Measurements from ENCODE around the gene FNDC3A.

Gene FNDC3A

DNA sequence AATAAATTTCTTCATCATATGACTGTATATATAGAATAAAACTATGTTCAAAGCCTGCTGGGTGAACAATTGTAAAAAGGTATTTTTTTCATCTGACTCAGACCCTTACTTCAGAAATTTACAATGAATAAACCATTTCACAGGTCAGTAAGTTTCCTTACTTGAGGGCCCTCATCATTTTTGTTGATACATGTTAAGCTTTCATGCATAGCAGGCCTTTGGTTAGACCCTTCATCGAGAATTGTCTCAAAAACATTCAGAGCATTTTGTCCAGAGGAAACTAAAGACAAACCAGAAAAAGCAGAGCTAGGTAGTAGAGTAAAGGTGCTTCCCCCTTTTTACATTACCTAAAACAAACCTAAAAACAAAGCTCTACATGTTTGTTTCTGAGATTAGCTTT lies 46.2 kb downstream of the FNDC3A start:
- H3K4me1 ChIP-seq = no peaks in the 10 kb centered on the region; the same call in 1 of the 2 replicates
- H3K36me3 ChIP-seq = peaks cover 26% of the 10 kb centered on the region
- H3K4me3 ChIP-seq (ENCODE audit: low read depth, low read length) = no peak overlapping the region
- no peaks in the 10 kb centered on the region; the same call in 1 of the 2 replicates for H3K9me3 ChIP-seq
- TF ChIP-seq, protein P1, sequence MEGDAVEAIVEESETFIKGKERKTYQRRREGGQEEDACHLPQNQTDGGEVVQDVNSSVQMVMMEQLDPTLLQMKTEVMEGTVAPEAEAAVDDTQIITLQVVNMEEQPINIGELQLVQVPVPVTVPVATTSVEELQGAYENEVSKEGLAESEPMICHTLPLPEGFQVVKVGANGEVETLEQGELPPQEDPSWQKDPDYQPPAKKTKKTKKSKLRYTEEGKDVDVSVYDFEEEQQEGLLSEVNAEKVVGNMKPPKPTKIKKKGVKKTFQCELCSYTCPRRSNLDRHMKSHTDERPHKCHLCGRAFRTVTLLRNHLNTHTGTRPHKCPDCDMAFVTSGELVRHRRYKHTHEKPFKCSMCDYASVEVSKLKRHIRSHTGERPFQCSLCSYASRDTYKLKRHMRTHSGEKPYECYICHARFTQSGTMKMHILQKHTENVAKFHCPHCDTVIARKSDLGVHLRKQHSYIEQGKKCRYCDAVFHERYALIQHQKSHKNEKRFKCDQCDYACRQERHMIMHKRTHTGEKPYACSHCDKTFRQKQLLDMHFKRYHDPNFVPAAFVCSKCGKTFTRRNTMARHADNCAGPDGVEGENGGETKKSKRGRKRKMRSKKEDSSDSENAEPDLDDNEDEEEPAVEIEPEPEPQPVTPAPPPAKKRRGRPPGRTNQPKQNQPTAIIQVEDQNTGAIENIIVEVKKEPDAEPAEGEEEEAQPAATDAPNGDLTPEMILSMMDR (IDR thresholded peaks at IDR 0.05; ENCODE audit: low read depth, low read length) = no peak
- DNase-seq = no peak
- no peaks in the 10 kb centered on the region for H3K27me3 ChIP-seq

DNA sequence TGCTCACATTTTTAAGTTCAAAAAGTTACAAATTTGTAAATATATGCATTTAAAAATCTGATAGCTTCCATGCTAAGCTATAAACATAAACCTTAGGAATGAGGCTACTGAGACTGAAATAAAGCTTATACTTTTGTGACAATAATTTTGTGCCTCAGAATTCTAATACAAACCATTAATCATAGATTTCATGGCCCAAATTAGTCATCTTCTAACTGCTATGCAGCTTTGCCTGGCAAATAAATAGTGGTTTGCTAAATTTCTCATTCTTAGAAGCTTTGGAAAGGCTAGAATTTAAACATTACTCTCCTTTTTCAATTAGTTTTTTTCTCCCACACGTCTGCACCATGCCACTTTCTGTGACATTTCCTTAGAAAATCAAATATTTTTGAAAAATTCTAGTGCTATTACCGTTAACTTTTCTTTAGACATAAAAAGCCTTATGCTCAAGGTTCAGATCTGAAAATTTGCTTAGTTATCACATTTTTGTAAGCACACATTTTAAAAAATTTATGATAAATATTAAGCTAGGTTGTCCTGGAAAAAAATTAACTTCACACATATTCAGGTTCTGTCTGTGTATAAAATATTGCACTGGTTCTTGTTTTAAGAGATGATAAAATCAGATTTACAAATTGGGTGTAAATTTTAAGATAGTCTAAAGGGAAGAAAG lies 46.9 kb downstream of the FNDC3A start:
- Histone ChIP-seq H3K36me3 (peaks cover 26% of the 10 kb centered on the region), H3K9me3 (no peaks in the 10 kb centered on the region; the same call in 1 of the 2 replicates), H3K4me3 (ENCODE audit: low read depth, low read length) (no peak overlapping the region), H3K4me1 (no peaks in the 10 kb centered on the region; the same call in 1 of the 2 replicates), H3K27me3 (no peaks in the 10 kb centered on the region)
- TF ChIP-seq, protein P1 (IDR thresholded peaks at IDR 0.05; ENCODE audit: low read depth, low read length) = no peak
- DNase-seq = no peak

DNA sequence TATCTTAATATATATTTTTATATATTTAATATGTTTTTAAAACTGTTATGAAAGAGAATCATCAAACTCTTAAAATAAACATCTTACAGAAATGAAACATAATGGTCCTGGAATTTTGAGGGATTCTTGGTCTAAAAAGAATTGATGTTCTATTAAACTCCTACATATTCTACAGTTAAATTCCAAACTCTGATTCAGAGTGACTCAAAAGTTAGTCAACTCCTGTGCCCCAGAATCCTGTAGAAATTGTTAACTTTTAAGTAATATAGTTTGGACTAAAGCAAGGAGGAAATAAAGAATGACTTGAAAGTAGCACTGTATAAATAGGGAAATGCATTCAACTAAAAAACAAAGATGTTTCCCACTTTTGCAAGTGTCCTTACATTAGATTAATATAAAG lies 47.7 kb downstream of the FNDC3A start:
- no peak overlapping the region for H3K4me3 ChIP-seq (ENCODE audit: low read depth, low read length)
- no peaks in the 10 kb centered on the region; the same call in 1 of the 2 replicates for H3K9me3 ChIP-seq
- H3K4me1 ChIP-seq = no peaks in the 10 kb centered on the region; the same call in 1 of the 2 replicates
- TF ChIP-seq, protein P1 (IDR thresholded peaks at IDR 0.05; ENCODE audit: low read depth, low read length) = no peak
- DNase-seq = no peak
- H3K27me3 ChIP-seq = no peaks in the 10 kb centered on the region
- H3K36me3 ChIP-seq = peaks cover 26% of the 10 kb centered on the region

DNA sequence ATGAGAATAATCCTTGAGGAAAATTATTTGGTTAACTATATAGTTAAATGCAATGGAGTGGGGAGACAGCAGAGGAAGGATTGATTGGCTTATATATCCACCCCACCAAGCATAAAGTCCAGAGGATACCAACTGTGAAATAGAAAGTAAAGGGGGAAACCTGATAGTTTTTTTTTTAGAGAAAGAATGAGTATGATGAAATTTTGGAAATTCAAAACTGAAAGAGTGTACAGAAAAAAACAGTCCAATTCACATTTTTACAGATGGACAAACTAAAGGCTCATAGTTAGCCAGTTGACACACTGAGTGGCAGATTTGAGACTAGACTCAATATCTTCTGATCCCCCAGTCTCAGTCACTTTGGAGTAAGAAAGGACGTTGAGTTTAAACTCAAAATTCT lies 51.1 kb downstream of the FNDC3A start:
- Histone ChIP-seq H3K36me3 (peaks cover 28% of the 10 kb centered on the region), H3K9me3 (no peaks in the 10 kb centered on the region; the same call in 1 of the 2 replicates), H3K4me3 (ENCODE audit: low read depth, low read length) (no peak overlapping the region), H3K4me1 (no peaks in the 10 kb centered on the region; the same call in 1 of the 2 replicates), H3K27me3 (no peaks in the 10 kb centered on the region)
- no peak for DNase-seq
- TF ChIP-seq, protein P1 (IDR thresholded peaks at IDR 0.05; ENCODE audit: low read depth, low read length) = no peak

DNA sequence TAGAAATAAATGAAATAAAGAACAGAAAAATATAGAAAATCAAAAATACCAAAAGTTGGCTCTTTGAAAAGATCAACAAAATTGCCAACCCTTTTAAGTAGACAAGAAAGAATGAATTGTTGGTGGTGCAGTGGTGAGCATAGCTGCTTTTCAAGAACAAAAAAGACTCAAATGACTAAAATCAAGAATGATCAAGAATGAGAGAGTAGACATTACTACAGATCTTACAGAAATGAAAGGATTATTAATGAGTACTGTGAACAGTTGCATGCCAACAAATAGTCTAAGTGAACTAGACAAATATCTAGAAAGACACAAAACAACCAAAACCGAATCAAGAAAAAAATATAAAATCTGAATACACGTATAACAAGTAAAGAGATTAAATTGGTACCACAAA lies 53.9 kb downstream of the FNDC3A start:
- TF ChIP-seq, protein P1 (IDR thresholded peaks at IDR 0.05; ENCODE audit: low read depth, low read length) = no peak

DNA sequence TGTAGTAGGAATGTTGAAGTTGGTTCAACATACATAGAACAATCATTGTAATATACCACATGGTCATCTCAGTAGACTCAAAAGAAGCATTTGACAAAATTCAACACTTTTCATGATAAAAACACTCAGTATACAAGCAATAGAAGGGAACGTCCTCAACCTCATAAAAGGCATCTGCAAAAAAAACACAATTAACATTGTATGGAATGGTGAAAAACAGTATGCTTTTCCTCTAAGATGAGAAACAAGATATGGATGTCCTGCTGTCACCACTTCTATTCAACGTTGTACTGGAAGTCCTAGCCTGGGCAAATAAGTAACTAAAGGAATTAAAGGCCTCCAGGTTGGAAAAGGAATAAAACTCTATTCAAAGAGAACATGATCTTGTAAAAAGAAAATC lies 54.5 kb downstream of the FNDC3A start:
- Histone ChIP-seq H3K36me3 (peaks cover 18% of the 10 kb centered on the region), H3K27me3 (no peaks in the 10 kb centered on the region), H3K4me1 (no peaks in the 10 kb centered on the region; the same call in none of the 2 replicates), H3K4me3 (ENCODE audit: low read depth, low read length) (no peak overlapping the region), H3K9me3 (no peaks in the 10 kb centered on the region)
- TF ChIP-seq, protein P1 (IDR thresholded peaks at IDR 0.05; ENCODE audit: low read depth, low read length) = no peak
- no peak for DNase-seq

More for the DNA sequence above, 53.9 kb downstream of the FNDC3A start:
- Histone ChIP-seq H3K9me3 (no peaks in the 10 kb centered on the region), H3K36me3 (peaks cover 21% of the 10 kb centered on the region), H3K4me1 (no peaks in the 10 kb centered on the region; the same call in none of the 2 replicates), H3K4me3 (ENCODE audit: low read depth, low read length) (no peak overlapping the region), H3K27me3 (no peaks in the 10 kb centered on the region)
- DNase-seq = no peak

Data from BE2C (cell line).